Ramos (cell line): ENCODE results near the gene CDC73.
"Not testable (repeated sequence)": the region's sequence is repeated elsewhere in the genome, so short reads cannot be mapped to it uniquely, and the experiment has no call there.

Source experiments
- in situ Hi-C: fragments of 300-500 bp; cut with MboI; formaldehyde crosslinking; loops from one replicate; pipeline ENCODE4 v1.14.3; 2022; ENCODE audit warnings: low sequenced_read_pairs; ENCODE audit not compliant: unreplicated experiment

Gene CDC73

DNA sequence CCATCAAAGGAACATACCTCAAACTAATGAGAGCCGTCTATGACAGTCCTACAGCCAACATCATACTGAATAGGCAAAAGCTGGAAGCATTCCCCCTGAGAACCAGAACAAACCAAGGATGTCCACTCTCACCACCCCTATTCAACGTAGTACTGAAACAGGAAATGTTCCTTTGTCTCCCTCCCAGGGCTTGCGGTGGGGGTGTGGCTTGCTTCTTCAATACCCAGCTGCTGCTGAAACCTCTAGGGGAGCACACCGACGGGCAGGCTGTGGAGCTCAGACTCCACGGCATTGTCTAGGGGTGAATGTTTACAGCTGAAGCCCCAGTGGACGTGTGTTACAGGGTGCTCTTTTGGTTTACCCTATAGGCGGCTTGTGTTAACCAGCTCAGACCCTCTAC, 95.1 kb downstream of the CDC73 start:
- in situ Hi-C loops, result no loop called here

DNA sequence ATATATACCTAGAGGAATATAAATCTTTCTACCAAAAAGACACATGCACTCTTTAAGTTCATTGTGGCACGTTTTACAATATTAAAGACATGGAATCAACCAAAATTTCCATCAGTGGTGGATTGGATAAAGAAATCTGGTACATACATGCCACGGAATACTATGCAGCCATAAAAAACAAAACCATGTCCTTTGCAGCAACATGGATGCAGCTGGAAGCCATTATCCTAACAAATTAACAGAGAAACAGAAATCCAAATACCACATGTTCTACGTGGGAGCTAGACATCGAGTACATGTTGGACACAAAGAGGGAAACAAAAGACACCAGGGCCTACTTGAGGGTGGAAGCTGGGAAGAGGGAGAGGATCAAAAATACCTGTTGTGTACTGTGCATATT, 97.6 kb downstream of the CDC73 start:
- in situ Hi-C loops, result no loop called here

DNA sequence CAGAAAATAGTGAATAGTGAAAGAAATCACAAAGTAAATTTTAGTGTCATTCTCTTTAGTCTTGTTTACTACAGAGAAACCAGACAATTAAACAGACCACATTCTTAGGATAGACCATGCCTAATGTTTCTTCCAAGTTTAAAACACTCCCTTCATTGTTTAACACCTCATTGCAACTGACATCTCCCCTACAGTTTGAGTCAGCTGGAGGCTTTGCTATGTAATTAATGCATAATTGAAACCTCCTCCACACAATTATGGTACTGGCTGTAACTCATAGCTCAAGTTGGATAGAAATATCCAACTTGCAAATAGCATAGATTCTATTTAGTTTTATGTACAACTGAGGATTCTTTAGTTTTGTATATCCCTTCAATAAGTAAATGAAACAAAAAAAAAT, 99.8 kb downstream of the CDC73 start:
- in situ Hi-C loops, result no loop called here

DNA sequence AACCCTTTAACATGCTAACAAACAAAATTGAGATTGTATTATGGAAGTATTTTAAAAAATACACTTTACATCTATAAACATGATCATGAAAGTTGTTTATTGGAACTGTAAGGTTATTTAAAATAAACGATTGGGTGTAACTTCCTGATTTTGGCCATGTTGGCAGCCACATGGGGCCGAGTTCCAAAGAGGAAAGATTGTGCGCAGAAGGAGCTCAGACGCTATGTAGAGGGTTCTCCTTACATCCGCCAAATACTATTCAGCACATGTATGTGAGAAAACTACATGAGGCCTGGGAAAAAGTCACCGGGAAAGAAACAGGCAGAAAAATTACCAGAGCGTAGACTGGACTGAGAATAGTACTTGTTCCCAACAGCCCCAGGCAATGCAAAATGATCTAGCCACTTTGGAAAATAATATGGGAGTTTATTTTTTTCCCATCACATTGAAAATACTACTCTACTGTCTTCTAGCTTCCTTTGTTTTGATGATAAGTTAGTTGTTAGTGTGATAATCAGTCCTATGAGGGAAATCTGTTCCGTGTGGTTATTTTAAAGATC, 100.3 kb downstream of the CDC73 start:
- in situ Hi-C loops, result no loop called here

DNA sequence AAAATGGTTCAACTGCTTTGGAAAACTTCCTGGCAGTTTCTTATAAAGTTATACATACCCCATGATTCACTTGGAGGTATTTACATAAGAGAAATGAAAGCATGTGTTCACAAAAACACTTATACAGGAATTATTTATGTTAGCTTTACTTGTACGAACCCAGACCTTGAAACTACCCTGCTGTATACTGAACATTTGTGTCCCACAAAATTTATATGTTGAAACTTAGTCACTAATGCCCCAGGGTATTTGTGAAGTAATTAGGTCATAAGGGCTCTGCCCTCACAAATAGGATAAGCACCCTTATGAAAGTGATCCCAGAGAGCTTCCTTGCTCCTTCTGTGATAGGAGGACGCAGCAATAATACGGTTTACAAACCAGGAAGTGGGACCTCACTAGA, 107.3 kb downstream of the CDC73 start:
- in situ Hi-C loops, result no loop called here

DNA sequence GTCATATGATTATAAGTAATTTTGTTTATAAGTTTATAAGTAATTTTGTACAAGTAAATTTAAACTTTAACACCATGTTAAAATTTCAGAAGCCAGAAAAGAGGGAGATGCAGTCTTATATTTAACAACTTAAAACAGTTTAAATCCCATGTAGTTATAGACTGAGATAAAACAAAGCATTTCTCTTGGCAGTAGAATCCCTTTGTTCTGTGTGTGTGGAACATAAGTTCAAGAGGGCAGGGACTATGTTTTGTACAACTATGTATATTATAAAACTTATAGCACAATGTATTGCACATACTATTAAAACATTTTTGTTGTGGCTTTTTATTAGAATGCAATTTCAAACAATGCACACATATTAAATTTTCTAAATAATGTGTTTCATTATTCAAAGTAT, 109.3 kb downstream of the CDC73 start:
- in situ Hi-C loops, result not testable (repeated sequence)

DNA sequence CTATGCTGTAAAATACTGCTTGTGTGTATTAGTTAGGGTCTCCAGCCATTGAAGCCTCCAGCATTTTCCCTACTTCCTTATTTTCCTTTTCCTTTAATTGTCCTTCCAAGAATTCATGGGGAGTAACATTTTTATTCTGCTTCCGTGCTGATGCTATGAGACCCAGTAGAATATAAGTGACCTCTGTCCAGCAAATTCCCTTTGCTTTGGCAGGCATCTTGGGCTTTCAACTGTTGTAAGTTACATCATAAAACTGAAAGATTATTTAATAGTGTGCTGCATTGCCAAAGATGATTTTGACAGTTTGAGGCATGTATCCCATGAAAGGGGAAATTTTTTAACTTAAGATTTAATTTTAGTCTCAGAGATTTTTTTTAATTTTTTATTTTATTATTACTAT, 112.7 kb downstream of the CDC73 start:
- in situ Hi-C loops, result no loop called here

DNA sequence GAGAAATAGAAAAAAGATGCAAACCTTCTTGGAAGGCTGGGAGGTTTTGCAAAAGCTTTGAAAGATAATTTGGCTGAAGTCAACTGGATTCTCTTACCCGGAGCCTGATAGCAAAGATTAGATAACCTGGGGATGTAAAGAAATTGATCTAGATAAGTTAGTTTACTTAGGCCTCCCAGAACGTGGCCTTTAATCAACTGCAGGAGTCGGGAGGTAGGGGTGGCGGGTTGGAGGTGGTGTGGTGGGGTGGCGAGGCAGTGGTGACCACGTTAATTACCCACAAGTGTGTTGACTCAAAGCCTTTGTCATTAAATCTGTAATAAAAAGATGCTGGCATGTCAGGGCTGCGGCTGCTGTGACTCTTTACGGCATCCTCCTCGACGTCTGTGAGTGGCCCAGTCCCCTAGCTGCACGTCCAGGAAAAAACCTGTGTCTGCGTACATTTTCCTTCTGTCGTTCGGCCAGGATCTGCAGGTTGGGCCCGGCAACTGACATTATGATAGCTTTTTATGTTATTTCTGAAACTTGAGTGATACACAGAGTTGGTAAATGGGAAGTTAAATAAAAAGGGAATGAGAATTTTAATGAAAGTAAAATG, 115.6 kb downstream of the CDC73 start:
- in situ Hi-C loops, result no loop called here

DNA sequence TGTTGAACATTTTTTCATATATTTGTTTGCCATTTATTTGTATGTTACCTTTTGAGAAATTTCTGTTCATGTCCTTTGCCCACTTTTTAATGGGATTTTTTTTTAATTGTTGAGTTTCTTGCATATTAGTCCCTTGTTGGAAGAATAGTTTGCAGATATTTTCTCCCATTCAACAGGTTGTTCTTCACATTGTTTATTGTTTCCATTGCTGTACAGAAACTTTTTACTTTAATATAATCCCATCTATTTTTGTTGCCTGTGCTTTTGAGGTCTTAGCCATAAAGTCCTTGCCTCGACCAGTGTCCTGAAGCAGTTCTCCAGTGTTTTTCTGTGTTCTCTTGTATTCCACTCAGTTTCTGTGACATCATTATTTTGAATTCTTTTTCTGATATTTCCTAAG, 118.8 kb downstream of the CDC73 start:
- in situ Hi-C loops, result no loop called here

DNA sequence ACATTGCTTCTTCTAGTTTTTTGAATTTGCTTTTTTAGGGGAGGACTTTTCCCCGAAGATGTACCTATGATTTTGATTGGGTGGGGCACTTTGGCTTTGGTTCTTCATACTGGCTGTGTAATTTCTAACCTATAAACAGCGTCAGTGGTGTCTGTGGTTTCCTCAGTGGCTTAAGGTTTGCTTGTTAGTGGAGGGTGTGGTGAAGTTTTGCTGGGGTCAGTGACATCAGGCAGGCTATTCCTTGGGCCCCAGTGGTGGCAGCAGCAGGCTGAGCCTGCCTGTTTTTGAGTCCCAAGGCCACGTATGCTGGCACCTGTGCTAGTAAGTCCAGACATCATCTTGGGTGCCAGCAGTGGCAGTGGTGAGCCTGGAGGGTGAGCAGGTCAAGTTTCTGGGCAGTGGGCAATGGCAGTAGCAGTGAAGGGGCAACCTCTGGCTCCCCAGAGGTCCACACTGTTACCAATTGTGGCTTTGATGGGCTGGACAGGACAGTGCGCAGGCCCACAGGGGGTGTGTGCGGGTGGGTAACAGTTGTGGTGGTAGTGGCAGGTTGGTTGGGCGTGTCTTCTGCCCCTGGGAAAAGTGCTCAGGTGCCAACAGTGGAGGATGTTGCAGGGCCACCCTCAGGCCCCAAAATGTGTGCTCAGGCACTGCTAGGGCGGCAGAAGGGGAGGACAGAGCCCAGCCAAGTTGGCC, 119.4 kb downstream of the CDC73 start:
- in situ Hi-C loops, result no loop called here

DNA sequence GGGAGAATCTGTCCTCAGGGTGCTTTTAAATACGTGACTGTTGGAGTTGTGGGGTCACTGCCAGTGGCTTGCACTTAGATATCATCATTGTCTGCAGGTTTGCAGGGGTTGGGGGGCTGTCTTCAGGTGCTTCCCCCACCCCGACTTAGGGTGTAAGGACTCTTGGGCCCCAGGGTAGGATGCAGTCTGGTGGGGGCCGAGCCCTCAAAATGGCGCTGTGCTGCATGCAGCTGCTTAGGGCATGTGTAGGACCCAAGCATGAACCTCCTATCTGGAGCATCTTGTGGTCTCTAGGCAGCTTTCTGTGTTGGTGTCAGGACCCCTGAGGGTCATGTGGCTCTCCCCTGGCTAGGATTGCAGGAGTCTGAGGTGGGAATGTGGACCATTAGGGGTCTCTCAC, 120.2 kb downstream of the CDC73 start:
- in situ Hi-C loops, result no loop called here

DNA sequence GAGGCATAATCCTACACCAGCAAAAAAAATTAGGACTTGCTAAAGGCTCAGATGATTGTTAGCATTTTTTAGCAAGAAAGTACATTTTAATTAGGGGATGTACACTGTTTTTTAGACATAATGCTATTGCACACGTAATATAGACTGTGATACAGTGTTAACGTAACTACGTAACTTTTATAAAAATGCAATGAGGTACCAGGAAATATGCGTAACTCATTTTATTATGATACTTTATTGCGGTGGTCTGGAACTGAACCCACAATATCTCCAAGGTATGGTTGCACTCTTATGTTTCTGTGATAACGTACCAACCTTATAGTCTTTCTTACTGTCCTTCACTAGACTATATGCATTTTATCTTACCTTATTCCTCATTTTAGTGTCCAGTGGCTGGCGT, 127.4 kb downstream of the CDC73 start:
- in situ Hi-C loops, result no loop called here

DNA sequence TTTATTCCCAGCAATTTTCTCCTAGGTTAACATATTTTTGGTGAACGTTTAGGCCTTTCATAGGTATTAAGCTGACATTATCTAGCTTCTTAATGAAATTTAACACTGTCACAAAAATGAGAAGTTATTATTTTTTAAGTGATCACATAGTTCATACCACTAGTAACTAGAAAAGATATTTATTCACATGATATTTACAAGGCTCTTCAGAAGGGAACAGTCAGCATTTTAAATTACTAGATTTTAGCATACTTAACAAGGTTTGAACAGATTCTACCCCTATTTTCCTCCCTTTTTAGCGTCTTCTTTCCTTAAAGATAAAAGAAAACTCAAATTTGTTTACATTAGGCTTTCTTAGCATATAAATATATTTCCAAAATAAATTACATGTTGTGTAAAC, 130.1 kb downstream of the CDC73 start:
- in situ Hi-C loops, result no loop called here

DNA sequence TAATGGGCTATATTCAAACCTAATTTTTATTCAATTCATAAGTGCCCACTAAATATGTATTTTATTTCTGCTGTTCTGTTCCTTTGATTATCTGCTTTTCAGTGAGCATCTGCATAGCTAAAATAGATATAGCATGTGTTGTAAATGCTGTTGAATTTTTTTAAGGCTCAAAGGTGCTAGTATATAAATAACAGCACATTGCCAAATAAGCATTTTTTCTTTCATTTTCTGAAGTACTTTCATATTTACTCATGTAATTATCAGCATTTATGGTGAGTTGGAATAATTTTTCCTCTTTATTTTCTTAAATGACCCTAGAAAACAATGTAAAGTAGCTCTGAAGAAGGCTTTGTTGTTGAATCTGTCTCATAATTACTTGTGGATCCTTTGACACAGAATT, 134.2 kb downstream of the CDC73 start:
- in situ Hi-C loops, result no loop called here

DNA sequence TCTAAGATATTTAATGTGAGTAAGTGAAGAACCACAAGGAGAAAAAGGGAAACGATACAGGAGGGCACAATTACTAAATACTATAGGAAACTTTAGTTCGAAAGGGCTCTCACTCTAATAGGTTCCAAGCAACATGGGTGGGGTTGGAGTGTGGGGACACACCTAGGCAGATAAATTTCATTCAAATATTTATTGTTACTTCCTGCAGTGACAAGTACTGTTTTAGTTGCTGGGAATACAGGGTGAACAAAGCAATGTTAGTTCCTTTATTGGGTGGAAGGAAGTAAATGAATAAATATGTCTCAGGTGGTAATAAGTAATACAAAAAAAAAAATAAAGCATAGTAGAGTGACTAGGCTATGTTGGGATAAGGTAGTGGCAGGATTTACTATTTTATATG, 137.8 kb downstream of the CDC73 start:
- in situ Hi-C loops, result no loop called here

DNA sequence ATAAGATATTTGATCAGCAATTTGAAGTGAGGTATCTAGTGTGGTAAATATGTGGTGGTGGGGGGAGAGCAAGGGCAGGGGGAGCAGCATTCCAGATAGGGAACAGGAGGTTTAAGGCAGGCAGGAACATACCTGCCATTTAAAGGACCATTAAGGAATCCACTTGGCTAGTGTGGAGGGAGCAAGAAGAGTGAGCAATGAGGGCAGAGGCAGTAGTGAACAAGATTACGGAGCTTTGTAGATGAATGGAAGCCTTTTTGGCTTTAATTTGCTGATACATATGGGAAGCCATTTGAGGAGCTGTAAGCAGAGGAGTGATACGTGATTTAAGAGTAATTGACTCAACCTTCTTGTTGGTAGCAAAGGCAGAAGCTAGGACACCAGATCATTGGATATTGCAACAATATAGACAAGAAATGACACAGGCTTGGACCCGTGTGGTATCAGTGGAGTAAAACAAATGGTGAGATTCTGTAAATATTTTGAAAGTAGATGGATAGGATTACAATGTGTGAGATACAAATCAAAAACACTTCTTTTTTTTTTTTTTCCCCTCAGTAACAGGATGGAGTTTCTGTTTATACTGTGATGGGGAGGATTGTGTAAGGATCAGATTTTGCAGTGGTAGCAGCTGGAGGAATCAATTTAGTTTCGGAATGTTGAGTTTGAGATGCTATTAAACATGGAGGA, 138.4 kb downstream of the CDC73 start:
- in situ Hi-C loops, result no loop called here

DNA sequence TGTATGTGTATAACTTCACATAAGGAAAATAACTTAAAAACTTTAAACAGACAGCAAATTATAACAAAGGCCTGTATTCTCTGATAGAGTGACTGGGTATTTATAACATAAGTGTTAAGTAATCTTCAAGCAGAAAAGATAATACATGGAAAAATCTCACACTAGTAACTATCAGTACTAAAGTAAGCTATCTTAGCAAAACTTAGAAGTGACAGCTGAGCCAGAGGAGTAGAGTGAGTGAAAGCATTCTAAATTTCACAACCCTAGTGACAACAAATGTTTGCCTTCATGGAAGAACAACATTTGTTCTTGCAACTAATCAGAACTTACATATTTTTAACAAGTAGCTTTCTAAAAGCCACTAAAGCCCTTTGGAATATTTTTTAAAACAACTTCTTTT, 139.1 kb downstream of the CDC73 start:
- in situ Hi-C loops, result no loop called here

DNA sequence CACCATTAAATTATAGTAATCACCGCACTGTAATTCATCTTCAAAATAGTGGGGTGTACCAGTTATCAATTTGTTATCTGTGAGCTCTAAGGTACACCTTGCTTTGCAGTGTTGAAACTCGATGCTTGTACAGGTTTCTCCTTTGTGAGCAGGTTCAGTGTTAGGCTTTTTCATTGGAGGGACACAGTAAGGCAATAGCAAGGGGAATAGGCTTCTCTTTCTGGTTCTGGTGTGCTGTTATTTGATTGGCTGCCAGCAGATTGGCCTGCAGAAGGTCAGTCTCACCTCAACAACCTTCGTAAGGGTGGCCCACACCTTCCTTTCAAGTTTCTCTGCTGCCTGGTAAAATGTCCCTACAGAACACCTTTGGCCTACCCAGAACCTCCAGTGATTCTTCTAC, 140.8 kb downstream of the CDC73 start:
- in situ Hi-C loops, result no loop called here

DNA sequence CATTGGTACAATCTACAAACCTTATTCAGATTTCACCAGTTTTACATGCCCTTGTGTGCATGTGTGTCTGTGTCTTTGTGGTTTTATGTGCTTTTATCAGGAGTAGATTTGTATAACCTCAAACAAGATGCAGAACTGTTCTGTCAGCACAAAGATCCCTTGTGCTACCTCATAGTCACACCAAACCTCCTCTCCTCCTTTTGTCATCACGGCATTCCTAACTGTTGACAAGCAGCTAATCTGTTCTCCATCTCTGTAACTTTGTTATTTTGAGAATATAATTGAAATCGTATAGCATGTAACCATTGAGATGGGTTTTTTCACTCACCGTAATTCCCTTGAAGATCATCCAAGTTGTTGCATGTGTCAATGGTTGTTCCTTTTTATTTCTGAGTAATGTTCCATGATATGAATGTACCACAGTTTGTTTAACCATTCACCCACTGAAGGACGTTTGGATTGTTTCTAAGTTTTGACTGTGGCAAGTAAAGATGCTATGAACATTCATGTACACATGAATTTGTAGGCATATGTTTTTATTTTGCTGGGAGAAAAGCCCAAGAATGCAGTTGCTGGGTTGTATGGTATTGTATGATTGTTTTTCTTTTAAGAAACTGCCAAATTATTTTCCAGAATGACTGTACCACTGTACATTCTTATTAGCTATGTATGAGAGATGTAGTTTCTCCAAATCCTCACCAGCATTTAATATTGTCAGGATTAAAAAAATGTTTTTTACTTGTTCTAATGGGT, 142.7 kb downstream of the CDC73 start:
- in situ Hi-C loops, result no loop called here

DNA sequence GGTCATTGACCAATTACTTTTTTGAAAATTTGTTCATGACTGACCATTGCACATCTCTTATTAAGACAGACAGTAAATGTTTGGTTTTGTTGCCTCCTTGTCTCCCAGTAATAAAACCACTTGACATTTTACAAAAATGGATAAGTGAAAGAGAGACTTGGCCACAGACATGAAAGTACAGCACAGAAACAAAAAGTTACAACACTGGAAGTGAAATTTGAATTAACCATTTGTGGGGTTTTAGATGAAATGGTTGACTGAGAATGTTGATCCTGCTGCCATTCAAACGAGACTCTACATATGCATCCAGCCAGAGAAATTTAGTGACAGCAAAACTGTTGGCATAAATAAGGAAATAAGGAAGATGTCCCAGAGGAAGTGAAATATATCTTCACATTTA, 143.9 kb downstream of the CDC73 start:
- in situ Hi-C loops, result no loop called here

DNA sequence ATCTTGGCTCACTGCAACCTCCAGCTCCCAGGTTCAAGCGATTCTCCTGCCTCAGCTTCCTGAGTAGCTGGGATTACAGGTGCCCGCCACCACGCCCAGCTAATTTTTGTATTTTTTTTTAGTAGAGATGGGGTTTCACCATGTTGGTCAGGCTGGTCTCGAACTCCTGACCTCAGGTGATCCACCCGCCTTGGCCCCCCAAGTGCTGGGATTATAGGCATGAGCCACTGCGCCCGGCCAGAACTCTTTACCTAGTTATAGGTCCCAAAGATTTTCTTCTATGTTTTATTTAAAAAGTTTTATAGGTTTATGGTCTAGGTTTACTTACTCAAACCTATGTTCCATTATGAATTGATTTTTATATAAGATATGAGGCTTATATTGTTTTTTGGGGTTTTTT, 145.0 kb downstream of the CDC73 start:
- in situ Hi-C loops, result not testable (repeated sequence)
